Pancreas (tissue), 10 donors: ENCODE data around the gene C4BPB. TPM values are rescaled to one million over a fixed set of nuclear protein-coding genes. Genes with fewer than 3 reads are reported as not detected.
A peak's percentile ranks its signal among the peaks of the same experiment; 100 is the strongest.

Source experiments
- ATAC-seq, 4 donors: fragments of 200-7000 bp; cut with Tn5 transposase; one replicate each; pipeline versions ENCODE4 v1.8.0 to v1.9.1; 2020; ENCODE audit warnings: mild to moderate bottlenecking in 4 of 4, moderate library complexity in 4 of 4
- DNase-seq, 6 donors: peaks; one replicate each; pipeline ENCODE4 v3.0.0-alpha.2; 2020
- FAIRE-seq: peaks from 2 replicates; lab custom pipeline; 2012; peaks lifted over from hg19 to GRCh38; lab: Jason Lieb, UNC
- H3K27ac ChIP-seq, 4 donors: fragments of 200-600 bp; sonication (generic); 1 replicate in 3 of 4; 2 replicates in 1 of 4; pipeline versions ENCODE4 v1.5.0 to v1.8.0; 2020
- H3K27me3 ChIP-seq, 4 donors: fragments of 200-600 bp; one replicate each; pipeline ENCODE4 v1.8.0; 2021
- H3K36me3 ChIP-seq, 3 donors: fragments of 200-600 bp; sonication (generic) in 1 of 3; one replicate each; pipeline versions ENCODE4 v1.5.0 to v1.8.0; 2020 to 2021
- H3K4me1 ChIP-seq, 3 donors: fragments of 200-600 bp; one replicate each; pipeline ENCODE4 v1.8.0; 2021
- H3K4me3 ChIP-seq, 4 donors: fragments of 200-600 bp; sonication (generic) in 2 of 4; one replicate each; pipeline versions ENCODE4 v1.5.0 to v1.8.0; 2020 to 2021
- H3K9me3 ChIP-seq, 4 donors: fragments of 200-600 bp; one replicate each; pipeline ENCODE4 v1.8.0; 2021
- WGBS, 2 donors: extraction: QIAGEN DNeasy Blood & Tissue Kit; methylation state at CpG; one replicate each; pipeline ENCODE4 v1.1.7; 2013; 5-methylcytosine and 5-hydroxymethylcytosine counted together
- intact Hi-C, 3 donors: fragments of 100-400 bp; cut with DNase I; formaldehyde crosslinking; loops; one replicate each; pipeline versions ENCODE4 v1.11.1 to v1.14.2; 2022
- polyA plus RNA-seq, 2 donors: library from polyadenylated mRNA; stranded (reverse); fragments of 200-250 nt; gene quantifications; one replicate each; pipeline ENCODE4 v1.2.3, GENCODE V29; 2013
- total RNA-seq, 6 donors: library from RNA; stranded (reverse); fragmentation: NEBNext Ultra II Directional in 4 of 6; extraction: Animal tissue kit (Norgen Biotek cat#: 25700) in 4 of 6; gene quantifications; one replicate each; pipeline versions ENCODE4 v1.2.1 to v1.2.4, GENCODE V29; 2021 to 2023
- TF ChIP-seq, protein P1 (sequence below), 4 donors: fragments of 200-600 bp; sonication (generic) in 3 of 4; IDR thresholded peaks; one replicate each; pipeline versions ENCODE4 v1.5.0 to v1.8.0; 2021; ENCODE audit warnings: antibody characterized with exemption in 4 of 4
- donor health status: healthy with polysubstance abuse.
- donor health status: DM: no; HTN: no; CAD: no; lungs with moderate emphysema.
- donor health status: DM: no; HTN: no; CAD: no.
- donor health status: control.
- donor health status: control.
- donor health status: Bipolar disorder and iron deficiency.
- donor health status: DM: yes; HTN: yes; CAD: no.
- donor health status: DM: no; HTN: no; CAD: no.
- donor health status: DM: no; HTN: no; CAD: no.
- donor health status: DM: yes; HTN: yes; CAD: no.

C4BPB gene
- total and polyA plus RNA-seq, 8 donors = 1.6 to 34.1 (median 4.2) TPM

GRCh38 chr1:207088161-207088560, 499 bp upstream of the C4BPB start:
- intact Hi-C loops = loop anchor here in 2 of 3 donors (5.0 to 10.0 kb wide), 3 partner anchors 237 to 317 kb away; partner anchors contain the start of gene CD55 (in 1 of the 2)
- H3K27ac ChIP-seq = peak overlapping the region in 2 of 4 donors; percentile 51 to 80
- H3K36me3 ChIP-seq = no peaks in the 10 kb centered on the region
- no peaks in the 10 kb centered on the region for H3K9me3 ChIP-seq
- TF ChIP-seq, protein P1, sequence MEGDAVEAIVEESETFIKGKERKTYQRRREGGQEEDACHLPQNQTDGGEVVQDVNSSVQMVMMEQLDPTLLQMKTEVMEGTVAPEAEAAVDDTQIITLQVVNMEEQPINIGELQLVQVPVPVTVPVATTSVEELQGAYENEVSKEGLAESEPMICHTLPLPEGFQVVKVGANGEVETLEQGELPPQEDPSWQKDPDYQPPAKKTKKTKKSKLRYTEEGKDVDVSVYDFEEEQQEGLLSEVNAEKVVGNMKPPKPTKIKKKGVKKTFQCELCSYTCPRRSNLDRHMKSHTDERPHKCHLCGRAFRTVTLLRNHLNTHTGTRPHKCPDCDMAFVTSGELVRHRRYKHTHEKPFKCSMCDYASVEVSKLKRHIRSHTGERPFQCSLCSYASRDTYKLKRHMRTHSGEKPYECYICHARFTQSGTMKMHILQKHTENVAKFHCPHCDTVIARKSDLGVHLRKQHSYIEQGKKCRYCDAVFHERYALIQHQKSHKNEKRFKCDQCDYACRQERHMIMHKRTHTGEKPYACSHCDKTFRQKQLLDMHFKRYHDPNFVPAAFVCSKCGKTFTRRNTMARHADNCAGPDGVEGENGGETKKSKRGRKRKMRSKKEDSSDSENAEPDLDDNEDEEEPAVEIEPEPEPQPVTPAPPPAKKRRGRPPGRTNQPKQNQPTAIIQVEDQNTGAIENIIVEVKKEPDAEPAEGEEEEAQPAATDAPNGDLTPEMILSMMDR (IDR thresholded peaks at IDR 0.05) = no peak
- WGBS, 2 donors = 51 to 64% methylated on average over 2 of the region's 2 CpGs
- H3K4me1 ChIP-seq = peaks cover 9 to 35% (median 15%) of the 10 kb centered on the region in 3 donors
- H3K4me3 ChIP-seq = no peak overlapping the region
- ATAC-seq (no peak), FAIRE-seq (no peak), DNase-seq (no peak)
- no peaks in the 10 kb centered on the region for H3K27me3 ChIP-seq

GRCh38 chr1:207089627-207090355, 1.1 kb downstream of the C4BPB start:
- DNase-seq (no peak), ATAC-seq (peak in 2 of 4 donors; percentile 5 to 11), FAIRE-seq (no peak)
- TF ChIP-seq, protein P1 (IDR thresholded peaks at IDR 0.05) = no peak
- Histone ChIP-seq H3K4me3 (no peak overlapping the region), H3K27me3 (no peaks in the 10 kb centered on the region), H3K27ac (peak overlapping the region in 3 of 4 donors; percentile 51 to 80 (median 53)), H3K9me3 (no peaks in the 10 kb centered on the region), H3K36me3 (no peaks in the 10 kb centered on the region), H3K4me1 (peaks cover 9 to 34% (median 15%) of the 10 kb centered on the region in 3 donors)
- WGBS, 2 donors = 96% methylated on average over 17 of the region's 17 CpGs
- intact Hi-C loops = loop anchor here in 2 of 3 donors (5.0 to 10.0 kb wide), 3 partner anchors 235 to 315 kb away; partner anchors contain the start of gene CD55 (in 1 of the 2)

DNA sequence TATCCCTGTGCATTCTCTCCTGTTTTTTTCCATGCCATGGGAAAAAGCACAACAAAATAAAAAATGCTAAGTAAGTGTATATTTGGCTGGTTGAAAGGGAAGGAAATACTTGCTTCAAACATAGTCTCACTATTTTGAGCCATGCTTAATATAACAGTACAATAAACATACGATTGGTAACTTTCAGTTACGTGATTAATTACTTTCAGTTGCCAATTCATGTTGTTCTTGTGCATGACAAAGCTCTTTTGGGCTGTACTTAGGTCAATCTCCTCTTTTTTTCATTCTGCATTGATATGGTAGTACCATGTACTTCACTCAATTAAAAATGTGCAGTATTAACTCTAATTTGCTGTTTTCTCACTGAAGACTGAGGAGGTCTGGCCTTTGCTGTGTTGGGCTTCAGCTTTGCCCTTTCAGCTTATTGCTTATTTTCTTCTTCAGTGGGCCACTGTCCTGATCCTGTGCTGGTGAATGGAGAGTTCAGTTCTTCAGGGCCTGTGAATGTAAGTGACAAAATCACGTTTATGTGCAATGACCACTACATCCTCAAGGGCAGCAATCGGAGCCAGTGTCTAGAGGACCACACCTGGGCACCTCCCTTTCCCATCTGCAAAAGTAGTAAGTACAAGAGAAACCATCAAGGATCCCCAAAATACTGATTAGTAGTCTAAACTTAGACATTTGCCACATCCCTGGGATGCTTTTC, 2.7 kb downstream of the C4BPB start:
- no peak for ATAC-seq
- Histone ChIP-seq H3K36me3 (no peaks in the 10 kb centered on the region), H3K27ac (no peak overlapping the region), H3K4me3 (no peak overlapping the region), H3K27me3 (no peaks in the 10 kb centered on the region), H3K9me3 (no peaks in the 10 kb centered on the region), H3K4me1 (peaks cover 9 to 29% (median 15%) of the 10 kb centered on the region in 3 donors)
- WGBS, 2 donors = 73 to 82% methylated on average over 4 of the region's 4 CpGs
- intact Hi-C loops = no loop called here
- DNase-seq = no peak
- FAIRE-seq = no peak
- TF ChIP-seq, protein P1 (IDR thresholded peaks at IDR 0.05) = no peak

DNA sequence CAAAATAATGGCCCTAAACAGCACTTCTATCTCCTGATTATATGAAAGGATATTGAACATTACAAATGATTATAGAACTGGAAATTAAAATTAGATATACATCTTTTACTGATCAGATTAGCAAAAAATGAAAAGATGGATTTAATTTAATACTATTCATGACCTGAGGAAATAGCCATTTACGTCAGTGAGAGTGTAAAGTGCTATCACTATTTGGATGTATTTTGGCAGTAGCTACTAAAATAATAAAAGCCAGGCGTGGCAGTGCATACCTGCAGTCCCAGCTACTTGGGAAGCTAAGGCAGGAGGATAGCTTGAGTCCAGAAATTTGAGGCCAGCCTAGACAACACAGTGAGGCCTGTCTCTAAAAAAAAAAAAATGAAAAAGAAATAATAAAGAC, 5.3 kb downstream of the C4BPB start:
- DNase-seq = no peak
- Histone ChIP-seq H3K4me3 (no peak overlapping the region), H3K36me3 (no peaks in the 10 kb centered on the region), H3K27me3 (no peaks in the 10 kb centered on the region), H3K4me1 (peaks cover under 1 to 17% (median 8%) of the 10 kb centered on the region in 3 donors), H3K9me3 (no peaks in the 10 kb centered on the region), H3K27ac (no peak overlapping the region)
- 67 to 76% methylated on average over 2 of the region's 2 CpGs for WGBS, 2 donors
- ATAC-seq = no peak
- TF ChIP-seq, protein P1 (IDR thresholded peaks at IDR 0.05) = no peak
- no peak for FAIRE-seq
- intact Hi-C loops = no loop called here
